GM18505 (cell line): ENCODE measurements around the gene U2SURP.

Source experiments
- ATAC-seq: cut with Tn5 transposase; IDR thresholded peaks from one replicate; pipeline ENCODE4 v1.9.1; 2021; ENCODE audit not compliant: unreplicated experiment
- POLR2A ChIP-seq: IDR thresholded peaks from 4 replicates; pipeline ENCODE4 v1.6.1; 2011; ENCODE audit warnings: borderline replicate concordance; ENCODE audit not compliant: insufficient read depth, insufficient read length; ENCODE audit errors: extremely low read depth

Gene U2SURP

GRCh38 chr3:143001369-143002082 lies at the start of gene U2SURP:
U2SURP (plus strand) TSS chr3:143001570; CDS start chr3:143001629, 59 bp downstream.
- TF ChIP-seq POLR2A, result peak; percentile 88
- ATAC-seq, result peak; percentile 91

GRCh38 chr3:142951794-142952193 lies 49.6 kb upstream of the U2SURP start:
- TF ChIP-seq POLR2A, result no peak
- no peak for ATAC-seq

- ATAC-seq, result no peak
- TF ChIP-seq POLR2A, result no peak
Measured at GRCh38 chr3:142952272-142953193, 48.8 kb upstream of the U2SURP start.

- no peak for TF ChIP-seq POLR2A
- no peak for ATAC-seq
Measured at GRCh38 chr3:142953443-142953842, 47.9 kb upstream of the U2SURP start.

- no peak for ATAC-seq
- TF ChIP-seq POLR2A, result no peak
Measured at GRCh38 chr3:142958707-142959106, 42.7 kb upstream of the U2SURP start.

GRCh38 chr3:142960322-142960850 lies 41.0 kb upstream of the U2SURP start:
- ATAC-seq, result no peak
- no peak for TF ChIP-seq POLR2A

- ATAC-seq, result no peak
- no peak for TF ChIP-seq POLR2A
Measured at GRCh38 chr3:142961539-142961938, 39.8 kb upstream of the U2SURP start.

GRCh38 chr3:142962175-142962519 lies 39.2 kb upstream of the U2SURP start:
- no peak for ATAC-seq
- TF ChIP-seq POLR2A, result no peak

- ATAC-seq, result no peak
- no peak for TF ChIP-seq POLR2A
Measured at GRCh38 chr3:142962520-142963233, 38.7 kb upstream of the U2SURP start.

- TF ChIP-seq POLR2A, result no peak
- peak; percentile 19 for ATAC-seq
Measured at GRCh38 chr3:142963234-142963515, 38.2 kb upstream of the U2SURP start.

GRCh38 chr3:142963516-142964448 lies 37.6 kb upstream of the U2SURP start, which contains the start of gene PAQR9:
PAQR9 (minus strand) TSS chr3:142963674; CDS start chr3:142963336, 338 bp downstream.
- peak; percentile 46 for ATAC-seq
- TF ChIP-seq POLR2A, result no peak

GRCh38 chr3:142965581-142965980 lies 35.8 kb upstream of the U2SURP start:
- no peak for TF ChIP-seq POLR2A

More at GRCh38 chr3:142965581-142965980, 35.8 kb upstream of the U2SURP start:
- no peak for ATAC-seq
